OCI-LY1 (cell line): ENCODE measurements around the gene TEX50.
"Not testable (repeated sequence)": the region's sequence is repeated elsewhere in the genome, so short reads cannot be mapped to it uniquely, and the experiment has no call there.

Experiments
- CTCF ChIP-seq: fragments of 200-600 bp; sonication (generic), shearing (Covaris generic); IDR thresholded peaks from 2 replicates; pipeline ENCODE4 v1.5.1; 2017; ENCODE audit warnings: mild to moderate bottlenecking, antibody characterized with exemption, low read length, moderate library complexity, mixed read lengths
- EZH2 ChIP-seq: fragments of 200-600 bp; sonication (generic), shearing (Covaris generic); IDR thresholded peaks from 2 replicates; pipeline ENCODE4 v1.8.0; 2017; ENCODE audit warnings: borderline replicate concordance, mixed run types, mild to moderate bottlenecking, antibody characterized with exemption, low read length, moderate library complexity, mixed read lengths

- not testable (repeated sequence) for TF ChIP-seq EZH2, CTCF
Measured at GRCh38 chr1:173637236-173638042, 2.3 kb downstream of the TEX50 start.
